Fibroblast of skin of left quadriceps (primary cell): ENCODE data around the gene PIK3R6.
"Not testable (repeated sequence)": the region's sequence is repeated elsewhere in the genome, so short reads cannot be mapped to it uniquely, and the experiment has no call there.

Experiments used
- DNase-seq, 2 experiments: peaks; one replicate each; pipeline ENCODE4 v3.0.0-alpha.2; 2013; ENCODE audit warnings: low read depth in 2 of 2

Gene PIK3R6

DNA sequence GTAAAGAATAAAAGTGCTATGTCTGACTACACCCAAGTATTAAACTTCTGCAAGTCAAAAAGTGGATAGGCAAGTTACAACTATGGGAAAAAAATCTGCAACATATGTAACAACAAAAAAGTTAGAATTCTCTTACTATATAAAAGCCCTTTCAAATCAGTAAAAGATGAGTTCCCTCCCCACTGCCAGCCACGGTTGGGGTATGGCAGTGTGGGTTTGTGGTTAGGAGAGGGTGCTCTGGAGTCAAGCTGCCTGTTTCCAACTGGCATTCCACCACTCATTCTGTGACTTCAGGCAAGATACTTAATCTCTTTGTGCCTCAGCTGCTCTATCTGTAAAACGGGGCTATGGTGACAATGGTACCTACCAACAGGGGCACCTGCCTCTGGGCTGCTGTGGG lies 41.7 kb downstream of the PIK3R6 start:
- no peak for DNase-seq

DNA sequence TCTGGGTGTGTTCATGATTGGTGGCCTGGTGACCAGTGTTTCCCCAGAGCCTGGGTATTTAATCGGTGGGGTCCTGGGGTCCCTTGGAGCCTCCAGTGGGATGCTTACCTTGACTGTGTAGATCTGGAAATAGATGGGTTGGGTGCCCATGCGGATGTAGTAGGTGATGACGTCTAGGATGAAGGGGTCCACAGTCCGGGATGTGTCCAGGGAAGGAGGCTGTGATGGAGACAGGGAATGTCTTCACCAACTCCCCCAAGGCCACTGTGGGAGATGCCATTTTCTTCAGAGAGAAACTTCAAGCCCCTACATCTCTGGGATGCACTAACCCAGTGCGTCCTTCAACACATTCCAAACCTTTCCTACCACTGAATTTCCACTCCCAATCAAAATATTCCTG lies 44.2 kb downstream of the PIK3R6 start:
- DNase-seq = no peak

DNA sequence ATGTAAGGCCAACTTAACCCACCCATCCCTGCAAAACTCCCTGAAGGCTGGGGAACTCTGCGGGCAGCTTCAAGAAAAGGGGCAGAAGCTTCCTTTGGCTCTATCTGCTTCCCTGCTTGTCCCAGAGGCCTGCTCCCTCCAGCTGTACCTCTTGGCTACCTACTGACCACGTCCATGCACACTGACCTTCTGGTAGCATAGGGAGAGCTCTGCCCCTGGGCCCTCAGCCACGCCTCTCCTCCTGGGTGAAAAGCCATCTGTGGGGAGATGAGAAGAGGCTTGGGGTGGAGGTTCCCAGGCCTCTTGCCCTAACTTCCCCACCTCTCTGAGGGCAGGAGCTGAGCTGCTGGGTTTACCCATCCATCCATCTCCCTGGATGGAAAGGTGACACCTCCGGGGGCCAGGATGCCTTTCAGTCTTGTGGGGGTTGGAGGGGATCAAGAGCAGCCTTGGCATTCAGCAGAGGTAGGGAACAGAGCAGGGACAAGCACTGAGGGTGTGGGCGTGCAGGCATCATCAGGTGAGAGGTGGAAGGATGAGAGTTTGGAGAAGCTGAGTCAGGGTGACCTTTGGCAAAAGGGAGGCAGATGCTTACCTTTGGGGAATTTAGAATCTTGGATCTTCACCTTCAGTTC lies 45.0 kb downstream of the PIK3R6 start:
- DNase-seq = no peak

DNA sequence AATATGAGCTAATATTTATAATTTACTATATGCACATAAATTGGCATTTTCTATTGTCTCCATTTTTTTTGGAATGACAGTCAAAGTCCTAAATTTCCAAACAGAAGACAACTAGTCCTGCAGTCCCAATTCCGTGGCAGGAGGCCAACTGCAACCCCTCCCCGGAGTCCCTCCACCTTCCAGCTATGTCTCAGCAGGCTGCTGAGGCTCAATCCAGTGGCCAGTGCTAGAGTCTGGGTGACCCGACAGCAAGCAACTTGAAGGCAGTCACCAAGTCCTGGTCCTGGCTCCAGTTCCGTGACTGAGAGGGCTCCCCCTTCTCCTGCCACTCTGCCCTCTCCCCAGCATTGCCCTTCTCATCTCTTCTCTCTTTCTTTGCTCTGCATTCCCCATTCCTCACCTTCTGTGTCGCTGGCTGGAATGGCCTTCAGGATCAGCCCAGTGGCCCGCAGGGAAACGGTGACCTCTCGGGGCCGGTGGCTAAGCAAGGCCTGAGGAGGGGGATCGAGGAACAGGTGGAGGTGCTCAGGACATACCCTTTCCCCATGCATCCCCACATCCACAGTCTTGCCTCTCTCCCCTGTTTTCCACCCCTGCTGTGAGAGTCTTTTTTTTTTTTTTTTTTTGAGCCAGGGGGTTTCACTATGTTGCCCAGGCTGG lies 45.9 kb downstream of the PIK3R6 start:
- no peak for DNase-seq

DNA sequence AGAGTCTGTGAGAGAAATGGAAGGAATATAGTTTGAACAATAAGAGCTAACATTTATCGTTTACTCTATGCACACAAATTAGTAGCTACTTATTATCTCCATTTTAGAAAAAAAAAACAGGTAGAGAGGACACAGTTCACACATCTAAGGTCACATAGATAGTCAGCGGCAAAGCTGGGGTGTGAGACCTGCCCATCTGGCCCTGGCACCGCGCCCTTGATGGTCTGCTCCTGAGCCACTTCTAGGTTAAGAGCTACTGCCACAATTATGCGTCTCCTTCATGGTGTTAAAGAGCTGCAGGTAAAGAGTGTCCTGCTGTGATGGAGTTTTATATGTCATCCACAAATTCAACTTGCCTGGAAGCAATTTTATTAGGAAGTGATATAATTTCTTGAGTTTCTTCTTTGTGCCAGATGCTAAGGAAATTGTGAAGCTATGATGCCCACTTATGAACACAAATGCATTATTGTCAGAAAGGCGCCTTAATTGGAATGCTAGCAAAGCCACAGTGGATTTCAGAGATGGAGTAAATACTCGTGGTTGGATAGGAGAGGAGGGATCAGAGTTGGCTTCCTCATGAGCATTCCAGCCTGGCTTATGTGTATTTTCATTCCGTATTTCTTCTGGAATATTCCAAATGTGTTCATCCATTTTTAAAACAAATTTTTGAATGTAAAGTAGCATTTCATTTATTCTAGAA lies 47.0 kb downstream of the PIK3R6 start:
- no peak for DNase-seq

DNA sequence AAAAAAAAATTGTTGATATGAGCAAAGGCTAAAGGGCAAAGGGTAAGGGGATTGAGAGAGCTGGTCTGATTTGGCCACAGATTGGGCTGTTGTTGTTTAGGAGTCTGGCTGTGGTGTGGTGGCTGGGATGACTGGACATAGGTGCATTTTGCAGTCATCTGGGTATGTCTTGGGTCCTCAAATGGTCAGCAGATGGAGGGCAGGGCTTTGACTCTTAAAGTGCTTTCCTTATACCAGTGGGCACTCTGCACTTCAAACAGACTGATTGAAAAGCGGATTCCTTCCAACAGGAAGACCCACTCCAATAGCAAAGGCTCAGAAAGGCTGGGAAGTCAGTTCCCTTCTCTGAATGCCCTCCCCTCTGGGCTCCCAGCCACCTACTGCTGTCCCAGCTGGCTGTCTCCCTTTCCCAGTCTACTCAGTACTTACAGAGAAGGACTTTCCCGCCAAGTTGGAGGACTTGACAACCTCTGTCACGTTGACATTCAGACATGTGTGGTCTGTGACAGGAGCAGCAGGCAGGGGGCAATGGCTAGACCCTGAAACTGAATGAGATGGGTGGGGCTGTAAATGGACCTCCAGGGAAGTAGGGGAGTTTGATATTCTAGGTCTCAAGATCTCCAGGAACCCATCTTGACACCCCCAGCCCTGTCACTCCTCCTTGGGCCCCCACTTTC lies 48.7 kb downstream of the PIK3R6 start:
- no peak for DNase-seq

DNA sequence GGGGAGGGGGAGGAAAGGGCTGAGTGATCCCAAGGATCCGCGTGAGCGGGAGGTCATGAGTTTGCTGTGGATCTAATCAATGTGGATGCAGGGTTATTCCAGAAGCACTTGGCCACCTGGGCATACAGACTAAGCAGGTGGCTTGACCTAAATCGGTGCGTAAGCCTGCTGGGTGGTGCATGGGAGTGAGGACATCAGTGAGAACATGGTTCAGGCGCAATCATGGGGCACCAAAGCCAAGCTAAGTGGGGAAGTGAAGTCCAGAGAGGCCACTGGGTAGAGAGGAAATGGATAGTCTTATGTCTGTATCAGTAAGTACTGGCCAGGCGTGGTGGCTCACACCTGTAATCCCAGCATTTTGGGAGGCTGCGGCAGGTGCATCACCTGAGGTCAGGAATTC lies 49.4 kb downstream of the PIK3R6 start:
- no peak for DNase-seq

DNA sequence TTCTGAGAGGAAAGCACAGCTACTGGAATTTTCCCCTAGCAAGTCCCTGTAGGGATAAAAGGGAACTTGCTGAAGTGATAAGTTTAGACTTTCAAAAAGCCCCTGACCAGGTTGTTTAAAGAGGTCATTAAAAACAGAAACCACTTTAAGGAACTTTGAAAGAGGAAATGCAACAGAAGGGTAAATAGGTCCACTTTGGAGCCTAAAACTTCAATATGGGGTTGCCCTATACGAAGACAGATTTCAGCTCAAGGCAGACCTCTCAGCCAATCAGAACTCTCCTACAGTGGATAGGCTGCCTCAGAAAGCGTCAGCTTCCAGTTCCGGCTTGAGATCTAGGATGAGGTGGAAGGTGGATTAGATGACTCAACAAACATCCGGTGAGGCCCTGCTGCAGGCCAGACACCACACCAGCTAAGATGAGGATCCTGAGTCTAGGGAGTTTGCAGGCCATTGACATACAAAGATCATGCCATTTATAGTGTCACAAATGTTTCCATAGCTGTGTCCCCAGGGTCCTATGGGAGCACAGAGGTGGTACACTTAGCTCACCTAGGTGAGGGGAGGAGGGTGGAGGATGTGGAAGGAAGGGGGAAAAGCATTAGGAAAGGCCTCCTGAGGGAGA lies 60.4 kb downstream of the PIK3R6 start:
- DNase-seq = no peak

DNA sequence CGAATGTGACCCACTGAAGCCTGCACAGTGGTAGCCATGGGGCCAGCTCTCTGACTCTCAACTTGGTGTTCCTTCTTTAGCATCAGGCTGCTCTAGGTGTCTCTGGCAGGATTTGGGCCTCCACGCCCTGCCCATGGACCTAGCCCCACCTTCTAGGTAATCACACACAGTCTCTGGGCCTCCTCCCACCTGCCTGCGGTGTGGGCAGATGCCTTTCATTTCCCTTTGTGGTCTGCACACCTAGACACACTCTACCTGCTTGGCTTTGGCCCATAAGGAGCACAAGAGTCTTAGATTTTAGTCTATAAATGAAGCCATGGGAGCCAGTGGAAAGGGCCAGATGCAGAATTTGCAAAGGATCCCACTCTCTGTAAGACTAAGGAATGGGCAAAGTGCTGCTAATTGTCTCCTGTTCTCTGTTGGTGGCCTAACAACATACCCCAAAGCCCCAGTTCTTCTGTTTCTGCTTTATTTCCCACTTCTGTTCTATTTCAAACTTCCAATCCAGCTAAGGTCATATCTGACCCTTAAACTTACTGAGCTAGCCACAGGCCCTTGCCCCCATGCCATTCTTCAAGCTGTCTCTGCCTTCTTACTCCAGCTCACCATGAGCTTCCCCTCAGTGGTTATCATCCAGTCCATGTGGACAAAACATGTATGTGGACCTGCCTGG lies 61.1 kb downstream of the PIK3R6 start:
- DNase-seq = no peak

DNA sequence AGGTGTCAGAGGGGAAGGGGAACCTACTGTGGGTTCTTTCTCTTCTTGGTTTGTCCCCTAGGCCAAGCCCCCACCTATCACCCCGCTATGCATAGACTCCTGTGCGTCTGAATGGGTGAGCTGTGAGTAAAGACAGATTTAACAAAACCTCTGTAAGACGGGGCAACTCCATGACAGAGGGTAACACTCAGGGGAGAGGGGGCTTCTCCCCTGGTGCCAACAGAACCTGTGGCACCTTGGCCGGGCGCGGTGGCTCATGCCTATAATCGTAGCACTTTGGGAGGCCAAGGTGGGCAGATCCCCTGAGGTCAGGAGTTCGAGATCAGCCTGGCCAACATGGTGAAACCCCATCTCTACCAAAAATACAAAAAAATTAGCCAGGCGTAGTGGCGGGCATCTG lies 62.1 kb downstream of the PIK3R6 start:
- not testable (repeated sequence) for DNase-seq

DNA sequence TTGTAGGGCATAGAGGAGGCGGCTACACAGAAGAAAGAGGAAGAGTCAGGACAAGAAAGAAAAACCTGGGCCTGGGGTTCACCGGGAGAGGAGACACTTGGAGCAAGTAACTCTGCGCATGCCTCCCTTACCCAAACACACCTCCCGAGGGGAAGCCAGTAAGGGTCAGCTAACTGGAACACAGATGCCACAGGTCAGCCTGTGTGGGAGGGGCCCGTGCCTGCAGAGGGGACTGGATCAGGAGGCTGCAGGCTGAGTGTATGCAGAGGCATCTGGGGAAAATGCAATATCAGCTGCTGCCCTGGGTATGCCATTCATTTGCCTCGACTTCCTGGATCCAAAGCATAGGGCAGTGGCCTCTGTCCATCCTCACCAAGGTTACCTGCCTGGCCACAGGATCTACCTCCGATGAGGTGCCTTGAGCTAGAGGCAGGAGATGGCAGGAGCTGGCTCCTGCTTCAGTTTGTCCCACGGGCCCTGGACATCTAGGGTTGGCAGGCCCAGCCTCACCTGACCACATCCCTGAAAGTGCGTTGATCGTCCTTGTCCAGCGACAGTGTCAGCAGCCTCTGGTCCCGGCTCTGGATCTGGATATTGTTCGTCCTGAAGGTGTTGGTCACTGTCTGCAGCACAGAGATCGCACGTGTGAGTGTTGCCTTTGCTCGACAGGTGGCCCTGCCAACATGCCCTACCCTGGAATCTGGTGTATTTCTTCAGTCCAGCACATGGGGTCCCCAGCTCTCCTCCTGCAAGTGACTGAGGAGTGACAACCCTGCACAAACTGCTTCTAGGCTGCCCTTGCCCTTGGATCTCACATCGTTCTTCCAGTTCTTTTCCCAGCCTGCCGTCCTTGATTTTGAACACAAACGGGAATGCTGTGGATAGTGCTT lies 63.7 kb downstream of the PIK3R6 start:
- DNase-seq = no peak

DNA sequence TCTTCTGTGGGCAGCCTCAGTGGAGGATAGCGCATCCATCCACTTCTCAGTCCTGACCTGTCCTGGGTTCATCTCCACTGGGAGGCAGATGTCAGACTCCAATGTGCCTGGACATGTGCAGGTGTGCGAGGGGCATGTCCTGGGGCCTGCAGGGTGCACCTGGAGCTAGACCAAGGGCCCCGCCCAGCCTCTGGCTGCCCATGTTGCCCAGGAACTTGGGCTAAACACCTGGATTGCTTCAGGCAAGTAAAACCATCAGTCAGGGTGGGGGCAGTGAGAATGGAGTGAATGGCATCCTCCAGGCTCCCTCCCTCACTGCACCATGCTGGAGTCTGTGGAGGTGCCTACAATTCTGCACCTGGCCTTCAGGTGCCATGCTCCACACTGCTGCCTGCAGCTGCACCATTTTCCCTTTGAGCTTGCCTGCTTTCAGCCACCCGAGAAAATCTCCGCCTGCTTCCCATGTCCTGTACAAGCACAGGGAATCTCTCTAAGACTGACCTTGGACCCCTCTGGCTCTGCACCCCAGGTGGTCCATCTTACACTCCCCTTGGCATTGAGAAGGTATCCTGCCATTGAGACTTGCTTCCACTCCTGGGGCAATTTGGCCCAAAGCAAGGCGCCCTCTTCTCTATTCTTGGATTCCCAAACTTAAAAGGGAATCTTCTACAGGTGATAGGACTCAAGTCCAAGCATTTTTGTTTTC lies 66.2 kb downstream of the PIK3R6 start:
- no peak for DNase-seq

DNA sequence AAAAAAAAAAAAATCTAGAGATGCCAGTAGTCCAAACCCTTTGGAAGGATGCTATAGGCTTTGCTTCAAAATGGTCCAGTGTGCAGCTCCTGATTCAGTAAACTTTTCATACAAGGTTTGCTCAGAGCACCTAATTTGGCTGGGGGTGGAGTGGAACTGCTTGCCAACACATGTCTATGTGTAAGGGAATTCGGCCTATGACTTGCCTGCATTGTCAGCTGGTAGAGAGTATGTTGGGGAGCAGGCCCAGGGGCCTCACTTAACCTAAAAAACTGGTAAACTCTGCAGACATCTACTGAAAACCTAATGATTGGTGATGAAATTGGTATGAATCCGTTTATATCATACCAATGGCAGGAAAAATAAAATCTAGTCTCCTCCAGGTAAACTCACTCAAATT lies 66.8 kb downstream of the PIK3R6 start:
- DNase-seq = no peak

DNA sequence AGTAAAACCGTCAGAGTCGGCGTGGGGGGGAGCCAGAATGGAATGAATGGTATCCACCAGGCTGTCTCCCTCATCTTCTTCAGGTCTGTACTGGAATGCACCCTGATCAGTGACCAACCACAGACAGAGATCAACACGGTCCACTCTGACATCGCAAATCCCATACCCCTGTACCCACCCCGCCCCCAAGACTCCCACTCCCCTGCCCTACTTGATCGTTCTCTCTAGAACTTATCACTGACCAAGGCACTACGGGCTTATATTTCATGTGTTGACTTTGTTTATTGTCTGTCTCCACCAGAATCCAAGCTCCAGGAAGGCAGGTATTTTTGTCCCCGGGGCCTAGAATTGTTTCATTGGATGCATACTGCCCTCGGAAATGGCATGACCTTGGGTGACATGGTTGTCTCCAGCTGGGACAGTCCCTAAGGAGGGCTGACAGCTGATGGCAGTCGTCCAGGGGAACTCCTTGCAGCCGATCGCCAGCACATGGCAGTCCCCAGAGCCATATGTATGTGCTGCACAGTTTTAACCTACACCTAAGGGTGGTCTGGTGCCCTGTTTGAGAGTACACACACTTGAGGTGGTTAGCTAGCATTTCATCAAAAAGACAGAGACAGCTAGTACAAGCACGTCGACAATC lies 67.8 kb downstream of the PIK3R6 start:
- no peak for DNase-seq

DNA sequence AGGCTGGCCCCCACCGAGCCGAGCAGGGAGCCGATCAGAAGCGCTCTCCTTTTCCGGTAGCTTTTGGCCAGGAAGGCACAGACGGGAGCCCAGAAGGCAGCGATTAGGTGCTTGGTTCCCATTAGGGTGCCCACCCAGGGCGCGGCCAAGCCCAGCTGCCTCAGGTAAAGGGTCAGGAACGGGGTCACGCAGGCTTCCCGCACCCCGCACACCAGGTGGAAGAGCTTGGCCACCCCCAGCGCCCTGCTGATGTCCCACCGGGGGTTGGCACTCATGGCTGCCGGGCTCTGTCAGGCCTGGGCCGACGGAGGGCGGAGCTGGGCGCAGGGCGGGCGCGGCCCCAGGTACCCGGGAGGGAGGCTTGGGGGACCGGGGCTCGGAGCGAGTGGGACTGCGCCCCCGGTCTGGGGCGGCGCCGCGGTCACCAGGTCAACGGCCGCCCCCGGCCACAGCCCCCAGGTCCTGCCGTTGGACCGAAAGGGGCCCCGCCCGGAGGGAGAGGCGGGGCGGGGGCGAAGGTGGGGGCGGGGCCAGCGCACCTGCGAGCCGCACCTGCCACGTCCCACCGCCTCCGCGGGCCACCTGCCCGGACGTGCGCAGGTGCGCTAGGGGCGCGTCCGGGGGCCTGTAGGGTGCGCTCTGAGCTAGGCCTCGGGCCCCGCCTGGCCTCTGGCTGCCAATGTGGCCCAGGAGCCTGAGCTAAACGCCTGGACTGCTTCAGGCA lies 68.5 kb downstream of the PIK3R6 start, which contains the start of gene MFSD6L:
Gene MFSD6L, minus strand, starts transcription at position 520 of the 724 bp plus-strand sequence. Its CDS starts 245 bp downstream, at position 275.
- DNase-seq = no peak

DNA sequence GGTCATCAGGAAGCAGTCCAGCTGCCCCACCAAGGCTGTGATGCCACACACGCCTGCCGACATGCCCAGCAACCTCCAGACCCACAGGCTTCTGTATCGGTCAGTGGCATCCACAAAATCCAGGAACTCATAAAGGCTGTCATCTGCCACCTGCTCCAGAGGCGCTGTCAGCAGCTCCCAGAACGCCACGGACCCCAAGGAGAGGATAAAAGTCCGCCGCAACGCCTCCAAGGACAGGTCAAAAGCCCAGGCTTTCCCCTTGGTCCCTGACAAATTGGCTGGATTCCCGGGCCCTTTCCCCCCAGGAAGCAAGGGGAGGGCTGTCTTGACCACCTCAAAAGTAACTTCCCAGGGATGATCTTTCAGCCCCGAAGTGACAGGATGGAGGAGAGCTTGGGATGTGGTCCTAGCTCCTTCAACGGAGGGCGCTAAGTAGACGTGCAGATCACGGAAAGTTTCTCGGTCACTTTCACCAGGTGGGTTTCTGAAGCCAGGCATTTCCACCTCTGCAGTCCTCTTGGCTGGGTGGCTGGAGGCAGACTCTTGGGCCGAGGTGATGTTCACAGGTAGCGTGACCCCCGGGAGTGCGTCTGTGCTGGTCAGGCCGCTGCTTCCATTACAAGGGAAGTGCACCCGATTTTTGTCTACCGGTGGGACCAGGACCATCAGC lies 69.2 kb downstream of the PIK3R6 start:
- DNase-seq = no peak

DNA sequence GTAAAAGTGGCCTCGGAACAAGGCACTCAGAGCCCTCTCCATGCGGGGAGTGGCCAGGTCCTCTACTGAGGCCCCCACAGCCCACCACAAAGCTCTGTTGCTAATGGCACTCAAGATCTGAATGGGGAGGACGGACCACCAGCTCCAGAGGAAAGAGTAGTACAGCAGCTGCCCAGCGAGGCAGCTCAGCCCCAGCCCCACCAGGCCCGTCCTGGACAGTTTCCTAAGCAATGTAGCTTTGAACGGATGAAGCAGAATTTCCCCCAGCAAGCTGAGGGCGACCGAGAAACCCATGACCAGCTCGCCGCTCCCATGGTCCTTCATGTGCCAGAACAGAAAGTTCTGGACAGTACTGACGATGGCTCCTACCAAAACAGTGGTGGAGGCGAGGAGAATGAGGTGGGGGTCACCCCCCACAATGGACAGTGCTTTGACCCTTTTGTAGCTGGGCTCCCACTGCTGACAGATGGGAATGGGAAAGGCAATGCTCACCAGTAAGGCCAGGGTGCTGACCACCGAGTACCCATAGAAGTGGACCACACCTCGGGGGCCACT lies 69.8 kb downstream of the PIK3R6 start:
- no peak for DNase-seq

DNA sequence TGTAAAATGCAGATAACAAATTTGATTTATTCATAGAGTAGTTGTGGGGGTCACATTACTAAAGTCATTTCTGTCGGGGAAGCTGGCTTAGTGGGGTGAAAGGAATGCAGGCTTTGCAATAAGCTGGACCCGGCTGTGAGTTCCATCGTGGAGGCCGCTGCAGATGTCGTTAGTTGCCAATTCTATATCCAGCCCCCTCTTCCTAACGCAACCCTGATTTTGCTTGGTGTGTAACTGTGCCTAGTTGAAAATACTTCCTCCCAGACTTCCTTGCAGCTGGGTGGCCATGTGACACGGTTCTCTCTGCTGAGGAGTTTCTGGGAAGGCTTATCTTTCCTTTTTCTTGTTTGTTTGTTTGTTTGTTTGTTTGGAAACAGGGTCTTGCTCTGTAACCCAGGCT lies 72.8 kb downstream of the PIK3R6 start:
- DNase-seq = no peak
